CD4-positive, alpha-beta T cell (primary cell): ENCODE measurements around the gene CCDC157. TPM values are rescaled to one million over a fixed set of nuclear protein-coding genes. Genes with fewer than 3 reads are reported as not detected.
A peak's percentile ranks its signal among the peaks of the same experiment; 100 is the strongest.

Experiments
- ATAC-seq: fragments of 200-7000 bp; cut with Tn5 transposase; one replicate; pipeline ENCODE4 v1.10.0; 2022; ENCODE audit warnings: mild to moderate bottlenecking; ENCODE audit not compliant: poor library complexity
- CTCF ChIA-PET: fragments of 350-600 bp; sonication (Branson Sonifier 250); formaldehyde crosslinking; loops from one replicate; lab custom pipeline; 2021; ENCODE audit warnings: antibody characterized with exemption, inconsistent platforms; lab: Charles Lee
- POLR2A ChIA-PET: fragments of 350-600 bp; sonication (Branson Sonifier 250); formaldehyde crosslinking; loops from one replicate; lab custom pipeline; 2021; ENCODE audit warnings: antibody characterized with exemption, inconsistent platforms; lab: Charles Lee
- DNase-seq, 14 experiments: peaks; one replicate each; pipeline ENCODE4 v3.0.0-alpha.2; 2013 to 2020; ENCODE audit warnings: mixed read lengths in 2 of 14
- H3K27ac ChIP-seq, 2 donors: one replicate each; pipeline versions ENCODE4 v1.5.1 to v1.7.0; 2013; ENCODE audit warnings: low read length in 2 of 2, low read depth in 1 of 2, mild to moderate bottlenecking in 1 of 2
- H3K27me3 ChIP-seq, 2 experiments: 1 replicate in 1 of 2; 2 replicates in 1 of 2; pipeline versions ENCODE4 v1.6.1 to v1.7.0; 2013; ENCODE audit warnings: low read length in 2 of 2, control low read depth in 1 of 2, mild to moderate bottlenecking in 1 of 2, moderate library complexity in 1 of 2; ENCODE audit not compliant: insufficient read depth in 2 of 2, control insufficient read depth in 1 of 2
- H3K36me3 ChIP-seq: one replicate; pipeline ENCODE4 v1.6.1; 2013; ENCODE audit warnings: low read length, control low read depth; ENCODE audit not compliant: insufficient read depth
- H3K4me1 ChIP-seq: one replicate; pipeline ENCODE4 v1.6.1; 2013; ENCODE audit warnings: low read length, control low read depth; ENCODE audit not compliant: insufficient read depth
- H3K4me3 ChIP-seq: one replicate; pipeline ENCODE4 v1.5.1; 2013; ENCODE audit warnings: mild to moderate bottlenecking, low read length, moderate library complexity
- H3K9me3 ChIP-seq, 2 experiments: 1 replicate in 1 of 2; 2 replicates in 1 of 2; pipeline versions ENCODE4 v1.6.1 to v1.7.0; 2013; ENCODE audit warnings: low read length in 2 of 2, mild to moderate bottlenecking in 2 of 2, control low read depth in 1 of 2, moderate library complexity in 1 of 2; ENCODE audit not compliant: control insufficient read depth in 1 of 2, insufficient read depth in 1 of 2
- H3K27ac Mint-ChIP-seq: one replicate; pipeline ENCODE4 v1.8.0; 2020; ENCODE audit warnings: mixed read lengths
- H3K27me3 Mint-ChIP-seq: one replicate; pipeline ENCODE4 v1.8.0; 2021; ENCODE audit warnings: mixed read lengths
- H3K36me3 Mint-ChIP-seq: one replicate; pipeline ENCODE4 v1.8.0; 2021; ENCODE audit warnings: low read depth, mixed read lengths
- H3K4me1 Mint-ChIP-seq: one replicate; pipeline ENCODE4 v1.8.0; 2021; ENCODE audit warnings: low read depth, mixed read lengths
- H3K4me3 Mint-ChIP-seq: one replicate; pipeline ENCODE4 v1.8.0; 2020; ENCODE audit warnings: mild to moderate bottlenecking, mixed read lengths
- H3K9me3 Mint-ChIP-seq: one replicate; pipeline ENCODE4 v1.8.0; 2020; ENCODE audit warnings: mixed read lengths
- intact Hi-C, 2 experiments: fragments of 100-400 bp; cut with DNase I in 1 of 2; cut with micrococcal nuclease in 1 of 2; formaldehyde crosslinking; loops; one replicate each; pipeline versions ENCODE4 v1.15.1 to v1.9.0; 2023 to 2025; cut with DNase I, micrococcal nuclease
- total RNA-seq, 174 experiments: library from RNA in 2 of 174; stranded (reverse) in 2 of 174; gene quantifications; one replicate each; pipeline ENCODE4 v1.2.3 and lab custom pipeline; 2021 to 2026
- TF ChIP-seq, protein P1 (sequence below): fragments of 200-600 bp; IDR thresholded peaks from one replicate; pipeline ENCODE4 v1.8.0; 2022; ENCODE audit warnings: antibody characterized with exemption, mild to moderate bottlenecking

The CCDC157 gene
- total RNA-seq, 2 experiments from 2014 or later, result 8.3 to 10.1 TPM

DNA sequence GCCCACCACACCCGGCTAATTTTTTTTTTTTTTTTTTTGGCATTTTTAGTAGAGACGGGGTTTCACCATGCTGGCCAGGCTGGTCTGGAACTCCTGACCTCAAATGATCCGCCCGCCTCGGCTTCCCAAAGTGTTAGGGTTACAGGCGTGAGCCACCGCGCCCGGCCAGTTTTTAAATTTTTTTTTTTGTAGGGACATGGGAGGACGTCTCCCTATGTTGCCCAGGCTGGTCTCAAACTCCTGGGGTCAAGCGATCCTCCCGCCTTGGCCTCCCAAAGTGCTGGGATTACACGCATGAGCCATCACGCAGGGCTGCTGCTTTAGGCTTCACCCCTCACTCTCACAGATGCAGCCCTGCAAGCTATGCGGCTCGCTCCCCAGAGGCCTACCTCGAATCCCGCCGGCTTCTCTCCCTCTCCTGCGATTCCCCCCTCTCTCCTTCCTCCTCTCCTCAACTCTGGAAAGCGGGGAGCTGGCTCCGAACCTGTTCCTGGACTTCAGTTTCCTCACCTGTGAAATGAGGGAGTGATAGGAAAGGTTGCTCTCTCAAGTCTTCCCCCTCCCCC lies 926 bp downstream of the CCDC157 start:
- no peaks in the 10 kb centered on the region for H3K27me3 Mint-ChIP-seq
- no peaks in the 10 kb centered on the region for H3K9me3 Mint-ChIP-seq
- H3K27me3 ChIP-seq, result no peaks in the 10 kb centered on the region
- DNase-seq (no peak), ATAC-seq (no peak)
- H3K36me3 ChIP-seq, result peaks cover 19% of the 10 kb centered on the region
- H3K4me3 ChIP-seq, result no peak overlapping the region
- intact Hi-C loops, result loop anchor here (1.0 to 2.0 kb wide), 5 partner anchors 29 to 51 kb away; partner anchors contain the start of genes RNF215 (in 2 of the 2) and TBC1D10A (in 1 of the 2)
- ChIA-PET POLR2A (interaction anchor here (1.0 to 4.5 kb wide), 8 partner anchors 15 to 78 kb away, joined by 3 to 88 read pairs (median 9); partner anchors contain the start of genes CASTOR1 and RNF215), CTCF (interaction anchor here (1.3 to 2.4 kb wide), 3 partner anchors 30 to 69 kb away, joined by 4 to 20 read pairs (median 6); partner anchors contain the start of genes CASTOR1 and RNF215)
- TF ChIP-seq, protein P1, sequence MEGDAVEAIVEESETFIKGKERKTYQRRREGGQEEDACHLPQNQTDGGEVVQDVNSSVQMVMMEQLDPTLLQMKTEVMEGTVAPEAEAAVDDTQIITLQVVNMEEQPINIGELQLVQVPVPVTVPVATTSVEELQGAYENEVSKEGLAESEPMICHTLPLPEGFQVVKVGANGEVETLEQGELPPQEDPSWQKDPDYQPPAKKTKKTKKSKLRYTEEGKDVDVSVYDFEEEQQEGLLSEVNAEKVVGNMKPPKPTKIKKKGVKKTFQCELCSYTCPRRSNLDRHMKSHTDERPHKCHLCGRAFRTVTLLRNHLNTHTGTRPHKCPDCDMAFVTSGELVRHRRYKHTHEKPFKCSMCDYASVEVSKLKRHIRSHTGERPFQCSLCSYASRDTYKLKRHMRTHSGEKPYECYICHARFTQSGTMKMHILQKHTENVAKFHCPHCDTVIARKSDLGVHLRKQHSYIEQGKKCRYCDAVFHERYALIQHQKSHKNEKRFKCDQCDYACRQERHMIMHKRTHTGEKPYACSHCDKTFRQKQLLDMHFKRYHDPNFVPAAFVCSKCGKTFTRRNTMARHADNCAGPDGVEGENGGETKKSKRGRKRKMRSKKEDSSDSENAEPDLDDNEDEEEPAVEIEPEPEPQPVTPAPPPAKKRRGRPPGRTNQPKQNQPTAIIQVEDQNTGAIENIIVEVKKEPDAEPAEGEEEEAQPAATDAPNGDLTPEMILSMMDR, result no peak
- peaks cover 47% of the 10 kb centered on the region for H3K4me1 Mint-ChIP-seq
- H3K27ac ChIP-seq, result no peak overlapping the region
- H3K4me3 Mint-ChIP-seq, result peak overlapping the region; percentile 100
- H3K9me3 ChIP-seq, result no peaks in the 10 kb centered on the region
- H3K4me1 ChIP-seq, result peaks cover 41% of the 10 kb centered on the region
- H3K36me3 Mint-ChIP-seq, result peaks cover 42% of the 10 kb centered on the region
- H3K27ac Mint-ChIP-seq, result peak overlapping the region; percentile 99

DNA sequence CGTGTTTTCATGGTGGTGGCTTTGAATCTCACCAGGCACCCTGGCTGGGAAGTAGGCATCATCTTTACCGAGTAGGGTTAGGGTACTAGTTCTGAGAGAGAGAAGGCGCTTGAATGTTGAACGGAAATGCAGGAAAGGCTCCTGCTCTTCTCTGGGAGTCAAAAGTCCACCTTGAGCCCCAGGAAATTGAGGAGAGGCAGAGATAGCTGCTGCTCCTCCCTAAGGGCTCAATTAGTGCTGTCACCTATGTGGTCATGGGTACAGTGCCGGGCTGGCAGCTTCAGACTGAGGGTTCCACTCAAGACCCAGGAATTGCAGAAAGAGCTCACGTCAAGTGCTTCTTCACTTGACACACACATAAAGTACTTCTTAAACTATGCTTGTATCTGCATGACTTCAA lies 1.7 kb downstream of the CCDC157 start:
- DNase-seq, result no peak
- Mint-ChIP-seq H3K4me3 (peak overlapping the region; percentile 100), H3K27me3 (no peaks in the 10 kb centered on the region), H3K4me1 (peaks cover 41% of the 10 kb centered on the region), H3K27ac (no peak overlapping the region), H3K9me3 (no peaks in the 10 kb centered on the region), H3K36me3 (peaks cover 35% of the 10 kb centered on the region)
- peaks cover 13% of the 10 kb centered on the region for H3K36me3 ChIP-seq
- H3K27me3 ChIP-seq, result no peaks in the 10 kb centered on the region
- H3K27ac ChIP-seq, result no peak overlapping the region
- H3K4me1 ChIP-seq, result peaks cover 36% of the 10 kb centered on the region
- no peak for ATAC-seq
- TF ChIP-seq, protein P1, result no peak
- no peak overlapping the region for H3K4me3 ChIP-seq
- H3K9me3 ChIP-seq, result no peaks in the 10 kb centered on the region
- intact Hi-C loops, result no loop called here
- CTCF ChIA-PET, result interaction anchor here (1.3 to 1.7 kb wide), 2 partner anchors 29 to 70 kb away, joined by 4 to 6 read pairs; partner anchors contain the start of gene RNF215
- POLR2A ChIA-PET, result interaction anchor here (0.6 to 4.5 kb wide), 2 partner anchors 30 to 69 kb away, joined by 3 to 88 read pairs; partner anchors contain the start of gene CASTOR1

DNA sequence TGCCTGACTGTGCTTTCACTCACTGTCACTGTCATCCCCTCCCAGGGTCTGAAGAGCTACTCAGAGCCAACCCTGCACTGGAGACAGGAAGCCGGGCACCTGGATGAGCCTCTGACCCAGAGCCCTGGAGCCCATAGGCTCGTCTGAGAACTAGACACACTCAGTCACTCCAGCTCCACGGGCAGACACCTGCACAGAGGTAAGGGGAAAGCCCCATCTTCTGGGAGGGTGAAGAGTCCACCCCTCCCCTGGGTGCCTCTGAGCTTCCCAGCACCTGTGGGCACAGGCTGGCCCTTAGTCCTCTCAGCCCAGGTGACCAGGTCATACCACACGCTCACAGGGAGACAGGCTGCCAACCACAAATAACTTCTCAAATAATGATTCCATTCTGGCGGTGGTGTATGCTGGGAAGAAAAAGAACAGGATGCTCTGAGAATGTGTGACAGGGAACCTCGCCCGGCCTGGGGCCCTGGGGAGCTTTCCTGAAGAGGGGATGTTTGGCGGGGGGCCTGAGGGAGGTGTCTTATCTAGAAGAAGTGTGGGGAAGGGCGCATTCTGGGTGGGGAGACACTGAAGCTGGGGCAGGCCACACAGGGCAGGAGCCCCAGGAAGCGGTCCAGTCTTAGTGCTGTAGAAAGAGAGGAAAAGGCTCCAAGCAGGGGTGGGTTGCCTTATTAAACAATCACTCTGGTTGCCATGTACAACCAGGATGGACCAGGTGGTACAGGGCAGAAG lies 5.3 kb downstream of the CCDC157 start:
- H3K9me3 ChIP-seq, result no peaks in the 10 kb centered on the region
- peaks cover 9% of the 10 kb centered on the region for H3K4me1 Mint-ChIP-seq
- POLR2A ChIA-PET, result no interaction called here
- CTCF ChIA-PET, result no interaction called here
- H3K27ac Mint-ChIP-seq, result no peak overlapping the region
- H3K27ac ChIP-seq, result no peak overlapping the region
- H3K4me3 Mint-ChIP-seq, result no peak overlapping the region
- H3K4me3 ChIP-seq, result no peak overlapping the region
- no peak for ATAC-seq
- no peaks in the 10 kb centered on the region for H3K27me3 ChIP-seq
- peaks cover 4% of the 10 kb centered on the region for H3K36me3 Mint-ChIP-seq
- peaks cover 7% of the 10 kb centered on the region for H3K4me1 ChIP-seq
- DNase-seq, result no peak
- no peaks in the 10 kb centered on the region for H3K27me3 Mint-ChIP-seq
- TF ChIP-seq, protein P1, result no peak
- no peaks in the 10 kb centered on the region for H3K36me3 ChIP-seq
- no peaks in the 10 kb centered on the region for H3K9me3 Mint-ChIP-seq
- intact Hi-C loops, result no loop called here
